Gastrocnemius medialis (tissue), 4 donors: ENCODE measurements around the gene PPFIA1.

ENCODE experiments used
- CTCF ChIP-seq, 5 experiments: fragments of 450-650 bp in 3 of 5; fragments of 200-600 bp in 2 of 5; sonication (generic) in 2 of 5; IDR thresholded peaks in 4 of 5; conservative IDR thresholded peaks in 1 of 5; 1 replicate in 4 of 5; 2 replicates in 1 of 5; pipeline ENCODE4 v1.5.1; 2016 to 2019; ENCODE audit warnings: antibody characterized with exemption in 5 of 5, mild to moderate bottlenecking in 3 of 5, moderate library complexity in 3 of 5
- POLR2A ChIP-seq, 2 donors: fragments of 450-650 bp; IDR thresholded peaks; one replicate each; pipeline ENCODE4 v1.6.1; 2017; ENCODE audit warnings: antibody characterized with exemption in 2 of 2, mild to moderate bottlenecking in 2 of 2, moderate library complexity in 2 of 2

- TF ChIP-seq CTCF (IDR thresholded peaks at IDR 0.05 in 4 of 5, conservative IDR thresholded peaks at IDR 0.05 in 1 of 5) (no peak), POLR2A (IDR thresholded peaks at IDR 0.05) (no peak)
These were observed 11.5 kb downstream of the PPFIA1 start for GRCh38 chr11:70282012-70282411.
